GM18519 (cell line): Measurements from ENCODE around the gene FAM53B.

Experiments used
- ATAC-seq: cut with Tn5 transposase; IDR thresholded peaks from one replicate; pipeline ENCODE4 v1.9.1; 2021; ENCODE audit warnings: mild to moderate bottlenecking, moderate library complexity; ENCODE audit not compliant: unreplicated experiment, low FRiP score

Gene FAM53B

GRCh38 chr10:124743191-124744101 lies 732 bp downstream of the FAM53B start:
- ATAC-seq, result no peak

DNA sequence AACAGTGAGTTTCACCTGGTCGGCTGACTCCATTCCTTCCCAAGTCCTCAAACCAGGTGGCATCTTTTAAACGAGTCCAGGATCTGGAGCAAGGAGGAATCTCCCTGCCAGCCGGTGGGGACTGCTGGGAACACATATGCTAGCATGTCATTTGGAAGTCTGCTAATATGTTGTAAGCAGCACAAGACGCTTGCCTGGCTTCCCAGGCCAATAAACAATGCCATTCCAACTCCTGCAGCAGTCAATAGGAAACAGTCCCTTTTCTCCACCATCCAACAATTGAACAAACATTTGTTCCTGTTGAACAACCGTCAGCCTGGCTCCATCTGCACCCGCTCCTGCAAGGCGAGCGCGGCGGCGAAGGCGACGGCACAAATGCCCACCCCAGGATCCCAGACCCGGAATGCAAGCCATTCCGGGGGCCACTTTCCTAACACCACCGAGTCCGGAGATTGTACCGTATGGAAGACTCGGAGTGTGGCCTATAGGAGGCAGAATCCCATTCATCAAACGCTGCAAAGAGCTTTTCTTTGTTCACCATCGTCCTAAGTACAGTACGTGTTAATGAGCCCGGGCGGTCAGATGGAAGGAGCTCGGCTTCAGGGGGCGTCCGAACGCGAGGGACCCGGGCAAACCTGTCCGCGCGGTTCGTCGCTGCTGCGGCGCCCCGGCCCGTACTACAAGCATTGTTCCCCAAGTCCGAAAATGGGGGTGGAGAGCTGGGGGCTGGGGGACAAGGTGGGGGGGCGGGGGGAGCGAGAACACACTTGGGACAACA lies 1.6 kb downstream of the FAM53B start:
- ATAC-seq, result no peak

DNA sequence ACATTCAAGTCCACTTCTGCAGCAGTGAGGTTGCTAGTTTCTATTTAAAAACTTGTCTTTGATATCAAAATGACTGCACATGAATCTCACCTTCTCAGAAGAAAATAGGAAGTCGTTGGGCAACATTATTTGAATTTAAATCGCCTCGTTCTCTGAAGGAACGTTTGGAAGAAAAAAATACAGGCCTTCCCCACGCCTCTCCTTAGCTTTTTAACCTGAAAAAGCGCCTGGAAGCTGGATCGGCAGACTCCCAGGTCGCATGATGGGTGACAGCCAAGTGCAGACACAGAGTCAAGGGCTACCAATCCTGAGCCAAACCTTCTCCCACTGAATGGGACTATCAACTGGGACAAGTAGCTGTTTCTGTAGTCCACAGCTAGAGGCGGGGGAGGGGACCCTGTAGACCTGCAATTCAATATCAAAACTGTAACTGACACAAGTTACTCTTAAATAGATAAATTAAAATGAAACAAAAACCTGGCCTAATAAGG lies 2.2 kb downstream of the FAM53B start:
- no peak for ATAC-seq

GRCh38 chr10:124741281-124741921 lies 2.8 kb downstream of the FAM53B start:
- ATAC-seq, result no peak

DNA sequence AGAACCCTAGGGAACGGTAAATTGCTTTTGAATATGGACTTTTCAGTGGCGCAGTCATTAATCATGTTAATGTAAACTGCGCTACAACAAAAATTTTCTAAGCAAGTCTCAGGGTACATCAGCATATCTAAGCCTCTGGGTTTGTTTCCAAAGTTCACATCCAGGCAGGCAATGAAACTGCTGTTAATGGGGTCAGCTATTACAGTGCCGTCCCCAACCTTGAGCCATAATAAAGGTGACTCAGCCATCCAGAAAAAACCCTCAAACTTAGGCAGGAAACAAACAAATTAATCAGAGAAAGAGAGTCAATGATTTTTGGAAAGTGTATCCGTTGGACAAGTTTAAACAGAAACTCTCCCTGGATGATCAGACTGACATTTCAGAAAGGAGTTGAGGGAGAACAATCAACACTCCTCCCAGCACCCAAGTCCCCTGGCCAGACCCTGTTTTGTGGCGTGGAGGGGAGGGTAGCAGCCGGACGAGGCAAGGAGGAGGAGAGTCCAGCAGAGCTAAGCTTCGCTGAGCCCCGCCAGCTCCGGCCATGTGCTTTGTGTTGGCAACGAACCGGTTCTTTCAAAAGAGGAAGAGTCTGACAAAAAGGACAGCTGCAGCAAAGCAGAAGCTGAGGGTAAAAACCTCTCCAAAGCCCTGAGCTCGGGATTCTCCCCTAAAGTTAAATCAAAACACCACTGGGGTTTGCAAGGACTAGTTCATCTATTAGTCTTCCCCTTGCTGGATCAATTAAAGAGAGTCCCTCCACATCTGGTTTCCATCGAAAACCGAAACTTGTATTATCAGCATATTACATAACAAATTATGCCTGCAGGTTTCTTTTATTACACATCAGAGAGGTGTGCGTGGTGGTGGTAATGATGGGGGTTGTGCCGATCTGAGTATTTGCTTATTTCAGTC lies 3.6 kb downstream of the FAM53B start:
- ATAC-seq, result no peak

DNA sequence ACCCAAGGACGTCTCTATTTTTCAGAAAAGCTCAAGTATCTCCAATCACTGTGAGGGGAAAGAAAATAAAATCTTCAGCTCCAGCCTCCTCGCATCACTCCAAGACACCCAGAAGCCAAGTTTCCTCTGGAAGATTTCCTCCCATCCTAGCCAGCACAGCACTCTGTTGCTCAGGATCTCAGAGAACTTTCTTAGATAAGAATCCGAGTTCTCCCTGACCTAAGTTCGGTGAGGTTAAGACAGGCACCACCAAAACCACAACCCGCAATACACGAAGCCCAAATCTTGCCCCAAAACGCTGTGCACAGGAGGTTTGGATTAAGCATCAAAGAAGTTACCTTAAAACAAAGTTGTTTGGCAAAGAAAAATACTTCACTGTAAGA lies 4.2 kb downstream of the FAM53B start:
- ATAC-seq, result no peak

DNA sequence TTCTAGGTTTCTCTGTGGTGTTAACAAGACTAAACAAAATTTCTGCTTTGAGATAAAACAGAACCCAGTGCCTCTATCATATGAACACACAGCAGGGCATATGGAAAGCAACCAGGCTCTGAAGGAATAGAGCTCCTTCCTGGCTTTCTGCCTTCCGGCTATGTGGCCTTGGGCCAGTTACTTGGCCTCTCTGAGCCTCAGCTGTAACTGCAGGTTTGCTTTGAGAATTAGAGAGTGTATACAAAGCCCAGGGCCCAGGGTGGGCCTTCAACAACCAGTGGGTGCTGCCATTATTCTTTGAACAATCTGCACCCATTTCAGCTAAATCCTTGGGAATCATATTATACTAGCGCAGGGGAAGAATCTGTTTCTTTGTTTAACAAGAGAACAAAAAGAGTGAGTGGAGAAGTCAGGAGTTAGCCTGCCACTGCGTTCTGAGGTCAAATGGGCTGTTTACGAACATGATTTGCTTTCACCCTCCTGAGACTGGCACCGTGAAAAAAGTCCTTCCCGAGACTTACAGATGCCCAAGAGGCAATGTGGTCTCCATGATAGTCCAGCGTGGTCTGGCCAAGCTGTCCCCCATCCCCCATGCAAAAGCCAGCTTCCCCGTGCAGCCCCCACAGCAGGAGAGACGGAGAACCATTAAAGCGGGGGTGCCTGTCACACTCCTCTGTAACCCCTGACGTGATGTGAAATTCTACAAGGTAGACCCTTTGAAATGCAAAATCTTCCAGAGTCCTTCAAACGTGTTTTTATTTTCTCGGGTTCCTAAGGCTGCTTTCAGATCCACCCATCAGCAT lies 4.9 kb downstream of the FAM53B start:
- no peak for ATAC-seq

DNA sequence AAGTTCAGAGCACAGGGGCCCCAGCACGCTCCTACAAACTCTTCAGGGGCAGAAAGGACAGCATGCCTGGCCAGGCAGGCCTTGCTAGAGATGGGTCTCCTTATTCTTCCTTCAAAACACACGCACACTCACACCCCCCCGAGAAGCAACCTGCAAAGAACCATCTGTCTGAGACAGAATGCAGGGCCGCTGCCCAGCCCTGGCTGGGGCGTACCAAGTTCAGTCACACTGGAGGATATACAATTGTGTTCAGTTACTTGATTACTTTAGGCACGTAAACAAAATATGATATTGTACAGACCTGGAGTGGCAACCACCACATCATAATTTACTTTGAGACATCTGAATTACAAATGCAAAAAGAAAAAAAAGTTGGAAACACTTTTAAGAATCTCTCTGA lies 5.7 kb downstream of the FAM53B start:
- ATAC-seq, result no peak

GRCh38 chr10:124737708-124738107 lies 6.5 kb downstream of the FAM53B start:
- no peak for ATAC-seq

- ATAC-seq, result no peak
These were observed 7.0 kb downstream of the FAM53B start for GRCh38 chr10:124737221-124737620.

DNA sequence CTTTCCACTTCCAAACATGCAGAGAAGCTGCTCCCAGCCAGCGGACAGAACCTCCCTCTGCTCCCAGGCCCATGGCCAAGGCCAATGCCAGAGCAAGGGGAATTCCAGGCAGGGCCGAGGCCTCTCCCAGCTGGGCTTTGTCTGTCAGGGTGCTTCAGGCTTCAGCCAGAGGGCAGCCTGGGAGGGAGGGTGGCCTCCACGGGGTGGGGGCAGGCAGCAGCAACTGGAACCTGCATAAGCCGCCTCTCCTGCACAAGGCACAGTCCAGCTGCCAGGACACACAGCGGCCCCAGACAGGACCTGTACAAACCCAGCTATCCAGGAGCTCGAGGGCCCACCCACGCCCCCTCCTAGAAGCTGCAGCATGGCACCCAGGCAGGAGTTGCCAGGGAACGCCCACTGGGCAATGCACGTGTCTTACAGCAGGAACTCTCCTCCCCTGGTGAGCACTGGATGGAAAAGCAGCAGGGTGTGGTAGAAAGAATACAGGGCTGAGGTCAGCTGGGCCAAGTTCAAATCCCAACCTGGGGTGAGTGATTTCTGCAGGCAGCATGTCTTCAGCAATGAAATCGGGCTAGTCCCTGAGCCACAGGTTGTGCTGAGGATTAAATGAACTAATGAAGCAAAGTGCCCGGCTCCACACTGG lies 7.6 kb downstream of the FAM53B start:
- no peak for ATAC-seq

- ATAC-seq, result no peak
These were observed 8.5 kb downstream of the FAM53B start for GRCh38 chr10:124735491-124736286.

DNA sequence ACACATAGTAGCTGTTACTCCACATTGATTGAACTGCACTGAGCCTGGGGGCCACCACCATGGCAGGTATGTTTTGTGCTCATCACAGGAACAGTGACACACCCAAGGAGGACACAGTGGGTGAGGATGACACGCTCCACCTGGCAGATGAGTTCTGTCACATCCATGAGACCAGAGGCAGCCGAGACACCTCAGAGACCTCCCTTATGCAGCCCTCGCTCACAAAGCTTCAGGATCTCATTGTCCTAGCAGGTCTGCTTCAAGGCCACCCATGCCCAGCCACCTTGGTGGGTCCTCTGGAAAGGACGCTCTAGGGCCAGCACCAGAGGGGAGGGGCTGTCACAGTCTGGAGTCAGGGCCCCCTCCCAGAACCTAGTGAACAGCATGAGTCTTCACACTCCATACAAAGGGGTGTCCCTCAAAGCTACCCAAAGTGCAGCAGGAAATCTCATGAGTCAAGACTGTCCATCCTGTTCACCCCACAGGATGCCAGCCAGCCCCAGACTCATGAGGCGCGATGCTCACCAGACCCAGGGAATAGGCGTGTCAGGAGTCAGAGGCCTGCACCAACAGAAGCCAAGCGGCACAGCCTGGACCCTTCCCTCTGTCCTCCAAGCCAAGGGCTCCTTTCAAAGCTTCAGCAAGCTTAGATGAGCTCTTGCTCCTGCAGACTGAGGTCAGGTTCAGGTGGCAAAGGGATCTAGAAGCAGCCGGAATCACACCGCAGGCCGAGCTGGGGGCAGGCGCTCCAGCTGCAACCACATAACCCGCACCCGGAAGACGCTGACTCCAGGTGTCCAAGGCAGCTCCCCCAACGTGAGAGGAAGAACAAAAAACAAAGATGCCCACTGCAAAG lies 9.6 kb downstream of the FAM53B start:
- ATAC-seq, result no peak

GRCh38 chr10:124733571-124734245 lies 10.5 kb downstream of the FAM53B start:
- no peak for ATAC-seq

- ATAC-seq, result no peak
These were observed 11.1 kb downstream of the FAM53B start for GRCh38 chr10:124732931-124733570.

- ATAC-seq, result no peak
These were observed 12.6 kb downstream of the FAM53B start for GRCh38 chr10:124731551-124731950.
